HepG2 (cell line): ENCODE measurements around the gene LRRC19. TPM values are rescaled to one million over a fixed set of nuclear protein-coding genes. Genes with fewer than 3 reads are reported as not detected.

Source experiments
- CEBPB ChIP-seq: IDR thresholded peaks from 2 replicates; pipeline ENCODE4 v1.6.1; 2011; ENCODE audit warnings: low read depth, low read length, improper control_type of control experiment, borderline replicate concordance
- FOSL1 ChIP-seq: sonication (generic); formaldehyde crosslinking; IDR thresholded peaks from 2 replicates; pipeline ENCODE4 v1.9.0; 2021; ENCODE audit warnings: missing genetic modification reagents, borderline replicate concordance
- RORA ChIP-seq: sonication (generic); formaldehyde crosslinking; IDR thresholded peaks from 2 replicates; pipeline ENCODE4 v1.5.0; 2020; ENCODE audit warnings: mild to moderate bottlenecking, missing genetic modification reagents, moderate library complexity
- ZFP36 ChIP-seq: fragments of 150-350 bp; IDR thresholded peaks from 2 replicates; pipeline ENCODE4 v1.6.1; 2018; ENCODE audit warnings: borderline replicate concordance, low read length, low read depth; ENCODE audit not compliant: partially characterized antibody
- ZNF136 ChIP-seq: sonication (generic); formaldehyde crosslinking; IDR thresholded peaks from 2 replicates; pipeline ENCODE4 v1.8.1; 2022; ENCODE audit warnings: low read depth, mild to moderate bottlenecking, moderate library complexity, missing genetic modification reagents
- ZNF20 ChIP-seq: sonication (generic); formaldehyde crosslinking; IDR thresholded peaks from 2 replicates; pipeline ENCODE4 v1.4.0; 2020; ENCODE audit warnings: mild to moderate bottlenecking, moderate library complexity, missing genetic modification reagents
- polyA plus RNA-seq, 8 experiments: library from polyadenylated mRNA; depleted of rRNA in 3 of 8; stranded (reverse) in 7 of 8; unstranded in 1 of 8; fragments of >200 nt; fragmentation: Illumina TruSeq in 4 of 8; extraction: Trizol in 4 of 8; gene quantifications; 2 replicates each; pipeline versions ENCODE4 v1.2.1 to v1.2.3, GENCODE V29; 2011 to 2016; ENCODE audit warnings: low read depth in 4 of 8, missing spikeins in 1 of 8, mixed read lengths in 1 of 8; ENCODE audit not compliant: insufficient read depth in 1 of 8
- total RNA-seq, 5 experiments: library from RNA; depleted of rRNA; stranded (reverse); fragments of >200 nt; fragmentation: Illumina TruSeq; extraction: Trizol; gene quantifications; 2 replicates each; pipeline ENCODE4 v1.2.3, GENCODE V29; 2016; ENCODE audit warnings: low read depth in 1 of 5
- TF ChIP-seq, protein P1 (sequence below): sonication (generic); formaldehyde crosslinking; IDR thresholded peaks from 2 replicates; pipeline ENCODE4 v1.4.0; 2020; ENCODE audit warnings: mild to moderate bottlenecking, missing genetic modification reagents
- TF ChIP-seq, protein P2 (sequence below): sonication (generic); formaldehyde crosslinking; IDR thresholded peaks from 2 replicates; pipeline ENCODE4 v1.4.0; 2020; ENCODE audit warnings: mild to moderate bottlenecking, missing genetic modification reagents, borderline replicate concordance

LRRC19 gene
- total and polyA plus RNA-seq, 2 of the 13 experiments (the other 11 are each of a cell fraction or from before 2014, with no cell fraction given), result not detected

DNA sequence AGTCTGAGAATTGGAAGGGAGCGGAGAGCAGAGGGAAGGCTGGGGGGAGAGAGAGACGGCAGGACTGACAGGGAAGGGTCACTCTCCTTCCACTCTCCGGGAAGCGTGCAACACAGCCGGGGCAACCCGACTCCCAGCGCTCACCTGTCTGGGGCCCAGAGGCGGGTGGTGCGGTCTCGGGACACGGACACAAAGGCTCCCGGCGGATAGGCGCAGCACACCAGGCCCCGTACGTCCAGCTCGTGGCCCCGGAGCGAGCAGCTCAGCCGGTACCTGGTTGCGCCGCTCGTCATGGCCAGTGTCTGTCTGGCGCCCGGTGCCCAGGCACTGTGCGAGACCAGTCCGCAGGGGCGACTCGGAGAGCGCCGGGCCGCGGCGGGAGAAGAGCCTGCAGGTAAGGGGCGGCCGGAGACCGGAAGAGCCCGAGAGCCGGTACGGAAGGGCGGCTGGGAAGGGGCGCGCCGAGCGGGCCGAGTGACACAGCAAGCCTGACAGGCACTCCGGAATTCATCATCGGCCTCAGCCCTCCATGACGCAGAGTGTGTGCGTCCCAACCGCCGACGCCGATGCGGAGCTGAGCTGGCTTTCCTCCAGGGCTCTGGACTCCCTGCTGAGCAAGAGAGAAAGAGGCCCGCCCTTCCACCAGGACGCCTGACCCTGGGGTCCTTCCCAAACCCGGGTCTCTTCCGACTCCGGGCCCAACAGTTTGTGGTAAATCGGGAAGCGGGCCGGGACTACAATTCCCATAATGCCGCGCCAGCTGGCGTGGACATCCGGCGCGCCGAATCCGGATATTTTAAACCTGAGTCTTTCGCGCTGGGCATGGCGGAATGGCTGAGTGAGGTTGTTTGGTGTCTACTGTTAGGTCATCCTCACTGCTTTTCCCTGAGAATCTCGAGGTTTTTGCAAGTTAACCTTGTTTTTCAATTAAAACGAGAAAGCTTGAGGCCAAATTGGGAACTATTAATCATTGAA lies 58.4 kb downstream of the LRRC19 start, which contains the start of gene PLAA (continued):
- TF ChIP-seq, protein P1, sequence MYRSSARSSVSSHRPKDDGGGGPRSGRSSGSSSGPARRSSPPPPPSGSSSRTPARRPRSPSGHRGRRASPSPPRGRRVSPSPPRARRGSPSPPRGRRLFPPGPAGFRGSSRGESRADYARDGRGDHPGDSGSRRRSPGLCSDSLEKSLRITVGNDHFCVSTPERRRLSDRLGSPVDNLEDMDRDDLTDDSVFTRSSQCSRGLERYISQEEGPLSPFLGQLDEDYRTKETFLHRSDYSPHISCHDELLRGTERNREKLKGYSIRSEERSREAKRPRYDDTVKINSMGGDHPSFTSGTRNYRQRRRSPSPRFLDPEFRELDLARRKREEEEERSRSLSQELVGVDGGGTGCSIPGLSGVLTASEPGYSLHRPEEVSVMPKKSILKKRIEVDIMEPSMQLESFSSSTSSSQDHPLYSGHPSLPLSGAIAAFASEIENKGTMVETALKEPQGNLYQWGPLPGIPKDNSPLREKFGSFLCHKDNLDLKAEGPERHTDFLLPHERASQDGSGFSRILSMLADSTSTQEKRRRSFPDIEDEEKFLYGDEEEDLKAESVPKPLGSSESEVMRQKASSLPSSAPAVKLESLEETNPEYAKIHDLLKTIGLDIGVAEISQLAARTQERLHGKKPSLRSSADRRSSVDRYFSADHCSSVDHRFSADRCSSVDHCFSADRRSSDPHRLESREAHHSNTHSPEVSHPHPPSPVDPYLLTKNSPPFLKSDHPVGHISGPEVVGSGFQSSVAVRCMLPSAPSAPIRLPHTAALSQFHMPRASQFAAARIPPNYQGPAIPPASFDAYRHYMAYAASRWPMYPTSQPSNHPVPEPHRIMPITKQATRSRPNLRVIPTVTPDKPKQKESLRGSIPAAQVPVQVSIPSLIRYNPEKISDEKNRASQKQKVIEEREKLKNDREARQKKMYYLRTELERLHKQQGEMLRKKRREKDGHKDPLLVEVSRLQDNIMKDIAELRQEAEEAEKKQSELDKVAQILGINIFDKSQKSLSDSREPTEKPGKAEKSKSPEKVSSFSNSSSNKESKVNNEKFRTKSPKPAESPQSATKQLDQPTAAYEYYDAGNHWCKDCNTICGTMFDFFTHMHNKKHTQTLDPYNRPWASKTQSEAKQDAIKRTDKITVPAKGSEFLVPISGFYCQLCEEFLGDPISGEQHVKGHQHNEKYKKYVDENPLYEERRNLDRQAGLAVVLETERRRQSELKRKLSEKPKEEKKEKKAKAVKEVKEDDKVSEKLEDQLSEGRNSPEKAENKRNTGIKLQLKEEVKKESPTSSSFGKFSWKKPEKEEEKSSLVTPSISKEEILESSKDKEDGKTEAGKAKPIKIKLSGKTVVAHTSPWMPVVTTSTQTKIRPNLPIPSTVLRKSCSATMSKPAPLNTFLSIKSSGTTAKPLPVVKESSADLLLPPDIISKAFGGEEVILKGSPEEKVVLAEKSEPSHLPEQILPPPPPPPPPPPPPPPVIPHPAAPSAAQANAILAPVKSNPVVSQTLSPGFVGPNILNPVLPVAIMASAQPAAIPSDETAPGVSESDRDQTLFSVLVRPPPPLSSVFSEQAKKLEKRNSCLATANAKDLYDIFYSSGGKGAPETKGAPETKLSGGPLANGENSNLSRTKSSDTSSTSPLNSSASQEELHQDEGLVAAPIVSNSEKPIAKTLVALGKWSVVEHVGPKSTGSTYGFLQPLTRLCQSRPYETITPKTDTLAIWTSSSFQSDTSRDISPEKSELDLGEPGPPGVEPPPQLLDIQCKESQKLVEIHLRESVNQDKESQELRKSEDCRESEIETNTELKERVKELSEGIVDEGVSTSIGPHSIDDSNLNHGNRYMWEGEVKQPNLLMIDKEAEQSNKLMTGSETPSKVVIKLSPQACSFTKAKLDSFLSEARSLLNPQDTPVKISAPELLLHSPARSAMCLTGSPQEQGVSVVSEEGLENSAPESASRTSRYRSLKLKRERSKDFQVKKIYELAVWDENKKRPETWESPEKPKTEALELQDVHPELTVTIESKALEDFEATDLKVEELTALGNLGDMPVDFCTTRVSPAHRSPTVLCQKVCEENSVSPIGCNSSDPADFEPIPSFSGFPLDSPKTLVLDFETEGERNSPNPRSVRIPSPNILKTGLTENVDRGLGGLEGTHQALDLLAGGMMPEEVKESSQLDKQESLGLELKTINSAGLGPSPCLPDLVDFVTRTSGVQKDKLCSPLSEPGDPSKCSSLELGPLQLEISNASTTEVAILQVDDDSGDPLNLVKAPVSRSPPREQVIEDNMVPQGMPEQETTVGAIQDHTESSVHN (CRISPR knock-in tag), result no peak
- TF ChIP-seq ZNF136, result no peak
- TF ChIP-seq CEBPB, result no peak
- TF ChIP-seq ZFP36, result no peak
- 0 out of 2 replicates have a peak, but pooled peaks have one; percentile 7 for TF ChIP-seq FOSL1
- TF ChIP-seq, protein P2, sequence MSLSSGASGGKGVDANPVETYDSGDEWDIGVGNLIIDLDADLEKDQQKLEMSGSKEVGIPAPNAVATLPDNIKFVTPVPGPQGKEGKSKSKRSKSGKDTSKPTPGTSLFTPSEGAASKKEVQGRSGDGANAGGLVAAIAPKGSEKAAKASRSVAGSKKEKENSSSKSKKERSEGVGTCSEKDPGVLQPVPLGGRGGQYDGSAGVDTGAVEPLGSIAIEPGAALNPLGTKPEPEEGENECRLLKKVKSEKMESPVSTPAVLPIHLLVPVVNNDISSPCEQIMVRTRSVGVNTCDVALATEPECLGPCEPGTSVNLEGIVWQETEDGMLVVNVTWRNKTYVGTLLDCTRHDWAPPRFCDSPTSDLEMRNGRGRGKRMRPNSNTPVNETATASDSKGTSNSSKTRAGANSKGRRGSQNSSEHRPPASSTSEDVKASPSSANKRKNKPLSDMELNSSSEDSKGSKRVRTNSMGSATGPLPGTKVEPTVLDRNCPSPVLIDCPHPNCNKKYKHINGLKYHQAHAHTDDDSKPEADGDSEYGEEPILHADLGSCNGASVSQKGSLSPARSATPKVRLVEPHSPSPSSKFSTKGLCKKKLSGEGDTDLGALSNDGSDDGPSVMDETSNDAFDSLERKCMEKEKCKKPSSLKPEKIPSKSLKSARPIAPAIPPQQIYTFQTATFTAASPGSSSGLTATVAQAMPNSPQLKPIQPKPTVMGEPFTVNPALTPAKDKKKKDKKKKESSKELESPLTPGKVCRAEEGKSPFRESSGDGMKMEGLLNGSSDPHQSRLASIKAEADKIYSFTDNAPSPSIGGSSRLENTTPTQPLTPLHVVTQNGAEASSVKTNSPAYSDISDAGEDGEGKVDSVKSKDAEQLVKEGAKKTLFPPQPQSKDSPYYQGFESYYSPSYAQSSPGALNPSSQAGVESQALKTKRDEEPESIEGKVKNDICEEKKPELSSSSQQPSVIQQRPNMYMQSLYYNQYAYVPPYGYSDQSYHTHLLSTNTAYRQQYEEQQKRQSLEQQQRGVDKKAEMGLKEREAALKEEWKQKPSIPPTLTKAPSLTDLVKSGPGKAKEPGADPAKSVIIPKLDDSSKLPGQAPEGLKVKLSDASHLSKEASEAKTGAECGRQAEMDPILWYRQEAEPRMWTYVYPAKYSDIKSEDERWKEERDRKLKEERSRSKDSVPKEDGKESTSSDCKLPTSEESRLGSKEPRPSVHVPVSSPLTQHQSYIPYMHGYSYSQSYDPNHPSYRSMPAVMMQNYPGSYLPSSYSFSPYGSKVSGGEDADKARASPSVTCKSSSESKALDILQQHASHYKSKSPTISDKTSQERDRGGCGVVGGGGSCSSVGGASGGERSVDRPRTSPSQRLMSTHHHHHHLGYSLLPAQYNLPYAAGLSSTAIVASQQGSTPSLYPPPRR (CRISPR knock-in tag), result 0 out of 2 replicates have a peak, but pooled peaks have one; percentile 27
- no peak for TF ChIP-seq ZNF20
- TF ChIP-seq RORA (CRISPR knock-in tag), result no peak
